BE2C (cell line): ENCODE results near the gene NEXN. TPM values are rescaled to one million over a fixed set of nuclear protein-coding genes. Genes with fewer than 3 reads are reported as not detected.
A peak's percentile ranks its signal among the peaks of the same experiment; 100 is the strongest.

ENCODE experiments used
- DNase-seq: peaks from one replicate; pipeline ENCODE4 v3.0.0-alpha.2; 2020
- H3K27me3 ChIP-seq: fragments of 250-450 bp; sonication (Bioruptor Pico); 2 replicates; pipeline ENCODE4 v1.5.1; 2020; ENCODE audit warnings: mild to moderate bottlenecking
- H3K36me3 ChIP-seq: fragments of 250-450 bp; sonication (Bioruptor Pico); 2 replicates; pipeline ENCODE4 v1.5.1; 2020; ENCODE audit warnings: mild to moderate bottlenecking
- H3K4me1 ChIP-seq: fragments of 250-450 bp; sonication (Bioruptor Pico); 2 replicates; pipeline ENCODE4 v1.5.1; 2020
- H3K4me3 ChIP-seq: 2 replicates; pipeline ENCODE4 v1.5.1; 2011; ENCODE audit warnings: low read depth, low read length
- H3K9me3 ChIP-seq: fragments of 250-450 bp; sonication (Bioruptor Pico); 2 replicates; pipeline ENCODE4 v1.5.1; 2020
- CTCF ChIP-seq: IDR thresholded peaks from 2 replicates; pipeline ENCODE4 v1.5.1; 2012; ENCODE audit warnings: mild to moderate bottlenecking, low read depth, low read length
- polyA plus RNA-seq: library from polyadenylated mRNA; unstranded; fragments of >200 nt; gene quantifications from one replicate; pipeline ENCODE4 v1.2.1, GENCODE V29; 2012; ENCODE audit warnings: low read depth, missing spikeins; ENCODE audit not compliant: insufficient read length, insufficient read depth

The NEXN gene
- polyA plus RNA-seq, result 0.34 TPM

DNA sequence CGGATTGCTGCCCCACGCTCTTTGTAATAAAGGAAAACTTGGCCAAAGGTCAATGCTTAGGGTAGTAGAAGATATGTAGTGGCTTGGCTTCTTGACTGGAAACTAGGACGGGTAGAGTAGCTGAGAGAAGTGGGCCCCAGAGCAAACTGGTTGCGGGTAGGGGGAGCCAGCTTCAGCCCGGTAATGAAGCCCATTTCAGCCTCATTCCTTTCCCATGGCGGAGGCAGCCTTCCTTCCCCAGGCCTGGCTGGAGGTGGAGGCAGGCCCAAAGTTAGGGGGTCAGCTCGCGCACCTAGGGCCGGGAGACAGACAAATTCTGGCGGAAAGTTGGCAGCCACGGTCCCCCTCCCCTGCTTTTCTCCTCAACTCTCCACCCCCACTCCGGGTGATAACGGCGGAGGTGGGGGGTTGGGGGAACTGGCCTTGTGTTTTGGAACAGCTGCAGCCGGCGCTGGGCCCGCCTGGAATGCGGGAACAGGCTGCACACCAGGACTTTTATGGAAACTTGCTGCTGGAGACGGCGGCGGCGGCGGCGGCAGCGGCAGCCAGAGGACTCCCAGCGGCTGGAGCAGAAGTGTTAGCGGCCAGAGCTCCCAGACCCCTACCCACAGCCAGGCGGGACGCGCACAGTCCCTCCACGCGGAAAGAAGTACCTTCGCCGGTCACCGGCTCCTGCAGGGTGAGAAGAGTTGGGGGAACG is at the start of gene NEXN:
Gene NEXN, plus strand, starts transcription at position 544 of the 700 bp plus-strand sequence. CDS start 27,483 bp downstream, outside the sequence.
- H3K36me3 ChIP-seq, result no peaks in the 10 kb centered on the region
- no peaks in the 10 kb centered on the region for H3K9me3 ChIP-seq
- no peak for TF ChIP-seq CTCF
- H3K4me3 ChIP-seq, result peak within 1 kb of the TSS; percentile 65
- no peaks in the 10 kb centered on the region for H3K27me3 ChIP-seq
- DNase-seq, result peak; percentile 42
- no peaks in the 10 kb centered on the region for H3K4me1 ChIP-seq

DNA sequence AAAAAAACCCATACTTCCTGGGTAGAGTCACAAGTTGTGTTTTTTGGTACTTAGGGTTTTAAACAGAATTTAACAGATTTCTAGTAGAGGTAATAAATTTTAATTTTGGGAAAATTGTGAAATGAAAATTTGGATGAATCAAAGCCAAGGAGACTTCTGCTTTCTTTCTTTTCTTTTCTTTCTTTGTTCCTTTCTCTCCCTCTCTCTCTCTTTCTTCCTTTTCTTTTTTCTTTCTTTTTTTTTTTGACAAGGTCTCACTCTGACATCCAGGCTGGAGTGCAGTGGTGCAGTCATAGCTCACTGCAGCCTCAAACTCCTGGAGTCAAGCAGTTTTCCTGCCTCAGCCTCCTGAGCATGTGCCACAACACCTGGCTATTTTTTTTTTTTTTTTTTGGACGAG is 46.9 kb upstream of the NEXN start:
- no peak for DNase-seq
- no peaks in the 10 kb centered on the region for H3K9me3 ChIP-seq
- TF ChIP-seq CTCF, result no peak

GRCh38 chr1:77845951-77846350 is 42.5 kb upstream of the NEXN start:
- no peak for DNase-seq
- no peaks in the 10 kb centered on the region for H3K36me3 ChIP-seq
- no peaks in the 10 kb centered on the region for H3K9me3 ChIP-seq
- no peaks in the 10 kb centered on the region for H3K27me3 ChIP-seq
- no peak overlapping the region for H3K4me3 ChIP-seq
- no peaks in the 10 kb centered on the region for H3K4me1 ChIP-seq
- no peak for TF ChIP-seq CTCF

More for the DNA sequence above, 46.9 kb upstream of the NEXN start:
- Histone ChIP-seq H3K27me3 (no peaks in the 10 kb centered on the region), H3K36me3 (no peaks in the 10 kb centered on the region), H3K4me3 (no peak overlapping the region), H3K4me1 (no peaks in the 10 kb centered on the region)

GRCh38 chr1:77846966-77847365 is 41.5 kb upstream of the NEXN start:
- no peak for DNase-seq
- no peaks in the 10 kb centered on the region for H3K36me3 ChIP-seq
- no peak for TF ChIP-seq CTCF
- no peaks in the 10 kb centered on the region for H3K4me1 ChIP-seq
- no peaks in the 10 kb centered on the region for H3K27me3 ChIP-seq
- H3K9me3 ChIP-seq, result no peaks in the 10 kb centered on the region
- no peak overlapping the region for H3K4me3 ChIP-seq

DNA sequence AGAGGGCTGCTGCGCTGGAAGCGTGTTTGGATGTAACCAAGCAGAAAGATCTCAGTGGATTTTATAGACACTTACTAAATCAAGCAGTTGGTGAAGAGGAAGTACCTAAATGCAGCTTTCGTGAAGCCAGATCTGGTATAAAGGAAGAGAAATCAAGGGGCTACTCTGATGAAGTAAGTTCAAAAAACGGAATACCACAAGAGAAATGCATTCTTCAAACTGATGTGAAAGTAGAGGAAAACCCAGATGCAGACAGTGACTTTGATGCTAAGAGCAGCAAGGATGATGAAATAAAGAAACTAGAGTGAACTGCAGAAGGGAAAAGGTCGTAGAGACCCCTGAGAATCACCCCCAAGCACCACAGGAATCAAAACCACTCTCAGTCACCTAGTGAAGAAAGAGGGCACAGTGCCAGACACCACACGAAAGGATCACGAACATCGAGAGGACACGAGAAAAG is 40.8 kb upstream of the NEXN start:
- Histone ChIP-seq H3K4me3 (no peak overlapping the region), H3K4me1 (no peaks in the 10 kb centered on the region), H3K36me3 (no peaks in the 10 kb centered on the region), H3K27me3 (no peaks in the 10 kb centered on the region), H3K9me3 (no peaks in the 10 kb centered on the region)
- no peak for TF ChIP-seq CTCF
- DNase-seq, result no peak

DNA sequence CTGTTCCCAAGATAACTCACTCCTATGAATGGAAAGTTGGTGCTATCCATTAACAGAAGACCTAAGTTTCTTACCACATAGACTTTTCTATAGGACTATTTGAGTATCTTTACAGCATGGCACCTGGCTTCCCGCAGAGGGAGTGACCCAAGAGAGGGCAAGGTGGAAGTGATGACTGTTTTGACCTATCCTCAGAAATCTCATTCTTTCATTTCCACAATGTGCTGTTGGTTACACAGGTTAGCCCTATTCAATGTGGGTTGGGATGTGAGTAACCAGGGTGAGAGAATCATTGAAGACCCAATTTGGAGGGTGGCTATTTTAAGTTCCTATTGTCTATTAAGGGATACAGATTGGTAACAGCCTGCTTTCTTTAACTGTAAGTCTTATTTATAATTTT is 38.3 kb upstream of the NEXN start:
- Histone ChIP-seq H3K9me3 (no peaks in the 10 kb centered on the region), H3K27me3 (no peaks in the 10 kb centered on the region), H3K4me1 (no peaks in the 10 kb centered on the region), H3K36me3 (no peaks in the 10 kb centered on the region), H3K4me3 (no peak overlapping the region)
- no peak for DNase-seq
- TF ChIP-seq CTCF, result no peak
